SK-N-SH treated with all-trans-retinoic acid at 6 μM for 48 hours (cell line): Measurements from ENCODE around the gene C13orf46.

Source experiments
- ATAC-seq: fragments of 200-7000 bp; cut with Tn5 transposase; 3 replicates; pipeline ENCODE4 v1.9.1; 2020; ENCODE audit warnings: mild to moderate bottlenecking, moderate library complexity
- ARNTL ChIP-seq: fragments of 450-650 bp; formaldehyde crosslinking; IDR thresholded peaks from 2 replicates; pipeline ENCODE4 v1.5.0; 2020; ENCODE audit warnings: low read depth, mild to moderate bottlenecking, moderate library complexity, borderline replicate concordance
- BACH2 ChIP-seq: fragments of 250-450 bp; sonication (Bioruptor Pico); IDR thresholded peaks from 2 replicates; pipeline ENCODE4 v1.9.0; 2021; ENCODE audit warnings: mild to moderate bottlenecking, borderline replicate concordance
- CSDC2 ChIP-seq: fragments of 250-450 bp; sonication (Bioruptor Pico); IDR thresholded peaks from 2 replicates; pipeline ENCODE4 v1.5.0; 2020; ENCODE audit warnings: mild to moderate bottlenecking, moderate library complexity
- GLIS3 ChIP-seq: fragments of 250-450 bp; sonication (Bioruptor Pico); IDR thresholded peaks from 2 replicates; pipeline ENCODE4 v1.5.0; 2020; ENCODE audit warnings: mild to moderate bottlenecking, moderate library complexity
- ISL1 ChIP-seq: fragments of 250-450 bp; sonication (Bioruptor Pico); IDR thresholded peaks from 2 replicates; pipeline ENCODE4 v2.1.2; 2022; ENCODE audit warnings: mild to moderate bottlenecking, moderate library complexity
- PPARA ChIP-seq: fragments of 250-450 bp; sonication (Bioruptor Pico); IDR thresholded peaks from 2 replicates; pipeline ENCODE4 v1.5.0; 2020; ENCODE audit warnings: mild to moderate bottlenecking, borderline replicate concordance
- RARB ChIP-seq: fragments of 250-450 bp; sonication (Bioruptor Pico); IDR thresholded peaks from 2 replicates; pipeline ENCODE4 v1.8.0; 2021; ENCODE audit warnings: mild to moderate bottlenecking, moderate library complexity
- SNAI2 ChIP-seq: fragments of 250-450 bp; sonication (Bioruptor Pico); IDR thresholded peaks from 2 replicates; pipeline ENCODE4 v1.5.0; 2020; ENCODE audit warnings: mild to moderate bottlenecking, moderate library complexity
- TCF4 ChIP-seq: fragments of 250-450 bp; sonication (Bioruptor Pico); IDR thresholded peaks from 2 replicates; pipeline ENCODE4 v1.8.0; 2021; ENCODE audit warnings: mild to moderate bottlenecking, moderate library complexity, borderline replicate concordance
- TOX ChIP-seq: fragments of 250-450 bp; sonication (Bioruptor Pico); IDR thresholded peaks from 2 replicates; pipeline ENCODE4 v1.8.0; 2021; ENCODE audit warnings: mild to moderate bottlenecking, moderate library complexity, borderline replicate concordance
- ZC3H10 ChIP-seq: fragments of 250-450 bp; sonication (Bioruptor Pico); IDR thresholded peaks from 2 replicates; pipeline ENCODE4 v1.5.1; 2021; ENCODE audit warnings: mild to moderate bottlenecking, moderate library complexity
- ZFP30 ChIP-seq: fragments of 450-650 bp; formaldehyde crosslinking; IDR thresholded peaks from 2 replicates; pipeline ENCODE4 v1.5.0; 2022; ENCODE audit warnings: mild to moderate bottlenecking, moderate library complexity
- ZNF565 ChIP-seq: fragments of 450-650 bp; formaldehyde crosslinking; conservative IDR thresholded peaks from 2 replicates; pipeline ENCODE4 v1.5.0; 2020; ENCODE audit warnings: low read depth, mild to moderate bottlenecking, moderate library complexity
- ZNF70 ChIP-seq: fragments of 450-650 bp; formaldehyde crosslinking; IDR thresholded peaks from 2 replicates; pipeline ENCODE4 v1.5.0; 2020; ENCODE audit warnings: mild to moderate bottlenecking, moderate library complexity
- TF ChIP-seq, protein P1 (sequence below): fragments of 250-450 bp; sonication (Bioruptor Pico); IDR thresholded peaks from 2 replicates; pipeline ENCODE4 v1.5.1; 2021; ENCODE audit warnings: mild to moderate bottlenecking, moderate library complexity
- TF ChIP-seq, protein P2 (sequence below): fragments of 250-450 bp; sonication (Bioruptor Pico); IDR thresholded peaks from 2 replicates; pipeline ENCODE4 v1.5.1; 2020; ENCODE audit warnings: low read depth, mild to moderate bottlenecking, moderate library complexity
- TF ChIP-seq, protein P3 (sequence below): fragments of 250-450 bp; sonication (Bioruptor Pico); IDR thresholded peaks from 2 replicates; pipeline ENCODE4 v1.8.0; 2021; ENCODE audit warnings: low read depth, mild to moderate bottlenecking, moderate library complexity, borderline replicate concordance
- TF ChIP-seq, protein P4 (sequence below): fragments of 250-450 bp; sonication (Bioruptor Pico); IDR thresholded peaks from 2 replicates; pipeline ENCODE4 v1.5.0; 2020; ENCODE audit warnings: mild to moderate bottlenecking, moderate library complexity
- TF ChIP-seq, protein P5 (sequence below): fragments of 250-450 bp; sonication (Bioruptor Pico); IDR thresholded peaks from 2 replicates; pipeline ENCODE4 v1.8.0; 2020; ENCODE audit warnings: mild to moderate bottlenecking, moderate library complexity, borderline replicate concordance

C13orf46 gene

DNA sequence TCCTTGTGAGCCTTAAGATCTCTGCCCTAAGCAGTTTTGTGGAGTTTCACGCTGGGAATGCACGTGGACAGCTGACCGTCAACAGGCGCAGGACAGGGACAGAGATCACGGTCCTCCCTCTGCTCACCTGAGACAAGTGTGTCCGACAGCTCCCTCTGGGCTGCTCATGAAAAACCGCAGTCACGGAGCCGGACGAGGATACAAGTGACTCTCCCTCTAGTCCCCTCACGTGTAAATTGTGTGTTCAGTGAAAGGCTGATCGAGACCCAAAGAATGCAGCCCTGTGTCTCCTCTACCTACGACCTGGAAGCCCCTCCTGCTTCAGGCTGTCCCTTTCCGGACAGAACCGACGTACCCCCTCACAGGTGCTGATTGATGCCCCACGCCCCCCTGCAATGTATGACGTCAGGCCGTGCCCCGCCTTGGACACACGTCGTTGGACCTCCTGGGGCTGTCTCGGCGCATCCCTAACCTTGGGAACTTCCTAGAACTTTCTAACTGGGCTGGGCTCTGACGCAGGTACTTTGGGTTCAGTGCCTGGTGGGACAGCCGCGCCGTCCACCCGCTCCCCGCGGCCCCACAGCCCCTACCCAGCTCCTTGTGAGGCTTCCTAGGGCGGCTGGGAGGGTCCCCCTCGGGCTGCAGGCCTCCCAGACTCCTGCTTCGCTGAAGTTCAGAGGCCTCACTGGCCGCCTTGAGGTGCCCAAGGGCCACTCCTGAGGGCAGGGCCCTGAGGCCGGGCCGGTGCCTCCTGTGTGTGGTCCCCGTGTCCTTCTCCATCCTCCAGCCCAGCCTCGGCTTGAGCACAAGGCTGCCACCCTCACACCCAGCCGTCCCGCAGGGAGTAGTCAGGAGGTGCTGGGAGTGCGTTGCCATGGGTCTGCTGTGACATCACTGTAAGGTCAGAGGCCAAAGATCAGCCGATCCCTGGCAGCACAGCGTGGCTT lies at the start of gene C13orf46:
C13orf46 (minus strand) TSS at position 859 of the 947 bp plus-strand sequence; CDS start at position 780, 79 bp downstream.
- no peak for TF ChIP-seq ZNF565
- TF ChIP-seq, protein P1, sequence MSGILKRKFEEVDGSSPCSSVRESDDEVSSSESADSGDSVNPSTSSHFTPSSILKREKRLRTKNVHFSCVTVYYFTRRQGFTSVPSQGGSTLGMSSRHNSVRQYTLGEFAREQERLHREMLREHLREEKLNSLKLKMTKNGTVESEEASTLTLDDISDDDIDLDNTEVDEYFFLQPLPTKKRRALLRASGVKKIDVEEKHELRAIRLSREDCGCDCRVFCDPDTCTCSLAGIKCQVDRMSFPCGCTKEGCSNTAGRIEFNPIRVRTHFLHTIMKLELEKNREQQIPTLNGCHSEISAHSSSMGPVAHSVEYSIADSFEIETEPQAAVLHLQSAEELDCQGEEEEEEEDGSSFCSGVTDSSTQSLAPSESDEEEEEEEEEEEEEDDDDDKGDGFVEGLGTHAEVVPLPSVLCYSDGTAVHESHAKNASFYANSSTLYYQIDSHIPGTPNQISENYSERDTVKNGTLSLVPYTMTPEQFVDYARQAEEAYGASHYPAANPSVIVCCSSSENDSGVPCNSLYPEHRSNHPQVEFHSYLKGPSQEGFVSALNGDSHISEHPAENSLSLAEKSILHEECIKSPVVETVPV: no peak
- TF ChIP-seq, protein P2, sequence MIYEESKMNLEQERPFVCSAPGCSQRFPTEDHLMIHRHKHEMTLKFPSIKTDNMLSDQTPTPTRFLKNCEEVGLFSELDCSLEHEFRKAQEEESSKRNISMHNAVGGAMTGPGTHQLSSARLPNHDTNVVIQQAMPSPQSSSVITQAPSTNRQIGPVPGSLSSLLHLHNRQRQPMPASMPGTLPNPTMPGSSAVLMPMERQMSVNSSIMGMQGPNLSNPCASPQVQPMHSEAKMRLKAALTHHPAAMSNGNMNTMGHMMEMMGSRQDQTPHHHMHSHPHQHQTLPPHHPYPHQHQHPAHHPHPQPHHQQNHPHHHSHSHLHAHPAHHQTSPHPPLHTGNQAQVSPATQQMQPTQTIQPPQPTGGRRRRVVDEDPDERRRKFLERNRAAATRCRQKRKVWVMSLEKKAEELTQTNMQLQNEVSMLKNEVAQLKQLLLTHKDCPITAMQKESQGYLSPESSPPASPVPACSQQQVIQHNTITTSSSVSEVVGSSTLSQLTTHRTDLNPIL: no peak
- TF ChIP-seq ZC3H10: no peak
- TF ChIP-seq PPARA: no peak
- TF ChIP-seq CSDC2: no peak
- TF ChIP-seq ISL1 (CRISPR knock-in tag): no peak
- TF ChIP-seq GLIS3 (CRISPR knock-in tag): no peak
- TF ChIP-seq TOX (CRISPR knock-in tag): no peak
- no peak for TF ChIP-seq ZNF70
- no peak for TF ChIP-seq ZFP30 (CRISPR knock-in tag)
- TF ChIP-seq, protein P3, sequence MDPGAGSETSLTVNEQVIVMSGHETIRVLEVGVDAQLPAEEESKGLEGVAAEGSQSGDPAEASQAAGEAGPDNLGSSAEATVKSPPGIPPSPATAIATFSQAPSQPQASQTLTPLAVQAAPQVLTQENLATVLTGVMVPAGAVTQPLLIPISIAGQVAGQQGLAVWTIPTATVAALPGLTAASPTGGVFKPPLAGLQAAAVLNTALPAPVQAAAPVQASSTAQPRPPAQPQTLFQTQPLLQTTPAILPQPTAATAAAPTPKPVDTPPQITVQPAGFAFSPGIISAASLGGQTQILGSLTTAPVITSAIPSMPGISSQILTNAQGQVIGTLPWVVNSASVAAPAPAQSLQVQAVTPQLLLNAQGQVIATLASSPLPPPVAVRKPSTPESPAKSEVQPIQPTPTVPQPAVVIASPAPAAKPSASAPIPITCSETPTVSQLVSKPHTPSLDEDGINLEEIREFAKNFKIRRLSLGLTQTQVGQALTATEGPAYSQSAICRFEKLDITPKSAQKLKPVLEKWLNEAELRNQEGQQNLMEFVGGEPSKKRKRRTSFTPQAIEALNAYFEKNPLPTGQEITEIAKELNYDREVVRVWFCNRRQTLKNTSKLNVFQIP (CRISPR knock-in tag): no peak
- no peak for TF ChIP-seq BACH2 (CRISPR knock-in tag)

DNA sequence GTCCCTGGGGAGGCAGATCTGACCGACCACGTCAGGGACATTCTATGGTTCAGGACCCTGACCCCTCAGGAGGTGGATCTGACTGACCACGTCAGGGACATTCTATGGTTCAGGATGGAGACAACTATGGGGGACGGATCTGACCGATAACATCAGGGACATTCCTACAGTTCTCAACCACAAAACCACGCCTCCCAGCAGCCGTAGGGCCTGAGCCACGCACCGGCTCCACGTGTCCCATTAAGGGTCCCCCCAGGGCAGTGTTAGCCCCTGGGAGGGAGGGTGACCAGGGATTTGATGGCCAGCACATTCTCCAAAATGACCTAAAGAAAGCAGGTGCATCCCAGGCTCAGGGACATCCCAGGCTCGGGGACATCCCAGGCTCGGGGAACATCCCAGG lies 49.0 kb upstream of the C13orf46 start:
- TF ChIP-seq ZFP30 (CRISPR knock-in tag) (no peak), ZNF70 (no peak), ZNF565 (no peak), ISL1 (CRISPR knock-in tag) (no peak), TOX (CRISPR knock-in tag) (no peak), SNAI2 (no peak), TCF4 (CRISPR knock-in tag) (no peak), ZC3H10 (no peak), ARNTL (no peak), PPARA (no peak), RARB (no peak)
- TF ChIP-seq, protein P4, sequence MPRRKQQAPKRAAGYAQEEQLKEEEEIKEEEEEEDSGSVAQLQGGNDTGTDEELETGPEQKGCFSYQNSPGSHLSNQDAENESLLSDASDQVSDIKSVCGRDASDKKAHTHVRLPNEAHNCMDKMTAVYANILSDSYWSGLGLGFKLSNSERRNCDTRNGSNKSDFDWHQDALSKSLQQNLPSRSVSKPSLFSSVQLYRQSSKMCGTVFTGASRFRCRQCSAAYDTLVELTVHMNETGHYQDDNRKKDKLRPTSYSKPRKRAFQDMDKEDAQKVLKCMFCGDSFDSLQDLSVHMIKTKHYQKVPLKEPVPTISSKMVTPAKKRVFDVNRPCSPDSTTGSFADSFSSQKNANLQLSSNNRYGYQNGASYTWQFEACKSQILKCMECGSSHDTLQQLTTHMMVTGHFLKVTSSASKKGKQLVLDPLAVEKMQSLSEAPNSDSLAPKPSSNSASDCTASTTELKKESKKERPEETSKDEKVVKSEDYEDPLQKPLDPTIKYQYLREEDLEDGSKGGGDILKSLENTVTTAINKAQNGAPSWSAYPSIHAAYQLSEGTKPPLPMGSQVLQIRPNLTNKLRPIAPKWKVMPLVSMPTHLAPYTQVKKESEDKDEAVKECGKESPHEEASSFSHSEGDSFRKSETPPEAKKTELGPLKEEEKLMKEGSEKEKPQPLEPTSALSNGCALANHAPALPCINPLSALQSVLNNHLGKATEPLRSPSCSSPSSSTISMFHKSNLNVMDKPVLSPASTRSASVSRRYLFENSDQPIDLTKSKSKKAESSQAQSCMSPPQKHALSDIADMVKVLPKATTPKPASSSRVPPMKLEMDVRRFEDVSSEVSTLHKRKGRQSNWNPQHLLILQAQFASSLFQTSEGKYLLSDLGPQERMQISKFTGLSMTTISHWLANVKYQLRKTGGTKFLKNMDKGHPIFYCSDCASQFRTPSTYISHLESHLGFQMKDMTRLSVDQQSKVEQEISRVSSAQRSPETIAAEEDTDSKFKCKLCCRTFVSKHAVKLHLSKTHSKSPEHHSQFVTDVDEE (CRISPR knock-in tag): no peak
- TF ChIP-seq, protein P3 (CRISPR knock-in tag): no peak
- TF ChIP-seq, protein P2: no peak
- TF ChIP-seq, protein P1: no peak
- TF ChIP-seq, protein P5, sequence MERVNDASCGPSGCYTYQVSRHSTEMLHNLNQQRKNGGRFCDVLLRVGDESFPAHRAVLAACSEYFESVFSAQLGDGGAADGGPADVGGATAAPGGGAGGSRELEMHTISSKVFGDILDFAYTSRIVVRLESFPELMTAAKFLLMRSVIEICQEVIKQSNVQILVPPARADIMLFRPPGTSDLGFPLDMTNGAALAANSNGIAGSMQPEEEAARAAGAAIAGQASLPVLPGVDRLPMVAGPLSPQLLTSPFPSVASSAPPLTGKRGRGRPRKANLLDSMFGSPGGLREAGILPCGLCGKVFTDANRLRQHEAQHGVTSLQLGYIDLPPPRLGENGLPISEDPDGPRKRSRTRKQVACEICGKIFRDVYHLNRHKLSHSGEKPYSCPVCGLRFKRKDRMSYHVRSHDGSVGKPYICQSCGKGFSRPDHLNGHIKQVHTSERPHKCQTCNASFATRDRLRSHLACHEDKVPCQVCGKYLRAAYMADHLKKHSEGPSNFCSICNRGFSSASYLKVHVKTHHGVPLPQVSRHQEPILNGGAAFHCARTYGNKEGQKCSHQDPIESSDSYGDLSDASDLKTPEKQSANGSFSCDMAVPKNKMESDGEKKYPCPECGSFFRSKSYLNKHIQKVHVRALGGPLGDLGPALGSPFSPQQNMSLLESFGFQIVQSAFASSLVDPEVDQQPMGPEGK (CRISPR knock-in tag): no peak
- no peak for ATAC-seq

More for the DNA sequence above, at the start of gene C13orf46:
- no peak for ATAC-seq
